Stimulated activated CD4-positive, alpha-beta T cell treated with anti-CD3 and anti-CD28 coated beads, TNF-alpha, amount 100 ng/mL, for 1 hour (primary cell): Measurements from ENCODE around the gene MRPL38.
A peak's percentile ranks its signal among the peaks of the same experiment; 100 is the strongest.

Source experiments
- DNase-seq, 3 donors: peaks; one replicate each; pipeline ENCODE4 v3.0.0-alpha.2; 2020; ENCODE audit warnings: low read depth in 3 of 3, low spot score in 1 of 3

Gene MRPL38

DNA sequence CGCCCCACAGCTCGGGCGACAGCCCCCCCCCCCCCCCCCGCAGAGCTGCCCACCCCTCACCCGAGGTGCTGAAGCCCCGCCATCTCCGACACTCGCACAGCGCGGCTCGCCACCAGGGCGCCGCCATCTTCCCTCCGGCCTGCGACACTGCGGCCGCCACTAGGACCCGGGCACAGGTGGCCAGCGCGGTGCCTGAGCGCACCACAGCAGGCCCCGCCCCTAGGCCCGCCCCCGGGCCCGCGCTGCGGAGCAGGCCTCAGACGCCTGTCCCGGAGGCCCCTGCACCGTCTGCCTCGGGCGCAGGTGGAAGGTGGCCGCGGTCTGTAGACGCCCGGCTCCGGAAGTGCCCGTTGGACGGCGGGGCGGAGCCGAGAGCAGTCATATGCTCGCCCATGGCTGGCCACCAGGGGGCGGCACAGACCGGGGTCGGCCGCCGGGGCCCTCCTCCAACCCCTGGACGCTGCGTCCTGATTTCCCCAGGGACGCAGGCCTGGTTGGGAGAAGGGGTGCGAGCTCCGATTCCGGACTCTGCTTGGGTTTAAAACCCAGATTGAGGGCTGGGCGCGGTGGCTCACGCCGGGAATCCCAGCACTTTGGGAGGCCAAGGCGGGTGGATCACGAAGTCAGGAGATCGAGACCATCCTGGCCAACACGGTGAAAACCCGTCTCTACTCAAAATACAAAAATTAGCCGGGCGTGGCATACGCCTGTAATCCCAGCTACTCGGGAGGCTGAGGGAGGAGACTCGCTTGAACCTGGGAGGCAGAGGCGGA lies at the start of gene MRPL38:
MRPL38 (minus strand) TSS at position 136 of the 773 bp plus-strand sequence; CDS start at position 127, 9 bp downstream.
- DNase-seq, result peak; percentile 88 to 92 (median 92)

DNA sequence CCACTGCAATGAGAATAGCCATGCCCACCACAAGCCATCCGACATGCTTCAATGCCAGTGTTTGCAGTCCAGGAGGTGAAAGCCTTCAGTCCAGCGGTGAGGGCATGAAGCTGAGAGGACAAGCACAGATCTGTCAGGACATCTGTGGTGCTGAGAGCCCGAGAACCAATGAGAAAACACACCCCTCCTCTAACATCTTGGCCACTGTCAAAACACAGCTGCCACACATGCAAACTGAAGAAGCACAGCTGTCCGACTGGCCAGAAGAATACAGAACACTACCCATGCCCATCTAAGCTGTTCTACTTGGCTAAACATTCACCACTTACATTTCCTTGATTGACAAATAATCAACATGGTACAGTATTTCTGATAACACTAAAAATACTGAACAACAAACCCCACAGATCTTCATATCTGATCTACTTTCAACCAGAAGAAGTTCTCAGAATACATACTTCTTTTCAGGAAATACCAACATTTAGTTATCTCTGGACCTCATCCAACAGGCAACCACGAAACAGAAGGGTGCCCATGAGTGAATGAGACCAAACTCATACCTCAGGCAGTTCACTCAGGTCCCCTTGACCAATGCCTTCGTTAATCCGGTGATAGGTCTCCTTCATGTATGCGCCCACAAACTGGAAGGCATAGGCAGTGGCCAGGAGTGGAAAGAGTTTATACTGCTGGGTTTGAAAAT lies 46.3 kb upstream of the MRPL38 start:
- no peak for DNase-seq

DNA sequence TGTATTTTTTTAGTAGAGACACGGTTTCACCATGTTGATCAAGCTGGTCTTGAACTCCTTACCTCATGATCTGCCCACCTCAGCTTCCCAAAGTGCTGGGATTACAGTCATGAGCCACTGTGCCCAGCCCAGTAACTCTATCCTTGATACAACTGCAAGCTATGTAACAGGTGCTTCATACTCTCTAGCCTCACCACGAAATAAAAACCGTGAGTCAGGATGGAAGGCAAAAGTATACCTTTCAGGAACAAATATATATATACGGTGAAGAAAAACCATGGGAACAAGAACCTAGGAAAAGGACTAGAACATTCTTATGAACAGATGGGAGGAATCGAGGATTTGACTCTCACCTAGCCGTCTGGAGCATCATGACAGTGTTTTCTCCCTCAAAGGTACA lies 45.7 kb upstream of the MRPL38 start:
- no peak for DNase-seq

DNA sequence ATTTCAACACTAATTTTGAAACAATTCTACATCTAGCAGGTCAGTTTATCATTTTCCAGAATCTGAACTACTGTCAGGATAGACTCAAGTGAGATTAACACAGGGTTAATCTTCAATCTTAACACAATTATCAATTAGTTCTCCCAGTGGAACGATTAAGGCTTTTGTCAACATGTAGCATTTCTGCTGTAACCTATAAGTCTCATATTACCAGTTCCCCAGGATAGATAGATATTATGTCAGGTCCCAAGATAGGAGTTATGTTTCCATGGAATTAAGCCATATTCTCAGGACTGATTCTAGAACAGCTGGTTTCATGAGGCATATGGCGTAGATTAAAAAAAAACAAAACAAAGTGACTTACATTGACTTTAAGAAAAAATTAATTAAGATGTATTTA lies 40.5 kb upstream of the MRPL38 start:
- no peak for DNase-seq

GRCh38 chr17:75943491-75943890 lies 38.8 kb upstream of the MRPL38 start:
- no peak for DNase-seq

DNA sequence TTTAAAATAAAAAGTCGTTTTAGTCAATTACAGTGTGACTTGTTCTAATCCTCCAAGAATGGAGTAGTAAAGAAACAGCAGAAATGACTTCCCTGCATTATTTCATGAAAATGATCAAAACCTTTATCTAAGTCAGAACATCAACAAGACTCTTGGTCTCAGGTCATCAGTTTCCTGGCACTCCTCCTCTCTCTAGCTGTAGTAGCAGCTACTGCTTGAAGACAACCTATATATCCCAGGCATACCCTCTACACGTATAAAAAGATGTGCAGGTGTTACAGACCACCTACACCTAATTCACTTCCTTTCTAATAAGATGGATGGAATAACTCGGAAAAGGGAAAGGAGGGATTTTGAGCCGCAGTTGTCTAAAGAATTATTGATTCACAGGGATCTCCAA lies 37.8 kb upstream of the MRPL38 start:
- no peak for DNase-seq

DNA sequence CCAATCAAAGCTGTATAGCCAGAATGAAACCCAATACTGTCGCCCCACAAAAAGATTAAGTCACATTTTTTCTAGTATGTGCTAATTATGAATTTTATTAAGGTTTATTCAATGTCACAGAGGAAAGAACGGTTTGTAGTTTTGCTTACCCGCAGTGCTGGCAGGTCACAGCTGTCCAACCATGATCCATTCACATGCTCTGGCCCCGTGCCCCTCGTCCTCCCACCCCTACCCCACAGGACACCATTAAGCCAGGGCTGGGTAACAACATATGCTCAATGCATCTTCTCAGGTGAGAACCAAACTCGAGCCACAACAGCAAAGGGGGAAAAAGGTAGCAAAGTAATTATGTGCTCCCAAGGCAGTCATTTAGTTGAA lies 36.7 kb upstream of the MRPL38 start:
- no peak for DNase-seq

DNA sequence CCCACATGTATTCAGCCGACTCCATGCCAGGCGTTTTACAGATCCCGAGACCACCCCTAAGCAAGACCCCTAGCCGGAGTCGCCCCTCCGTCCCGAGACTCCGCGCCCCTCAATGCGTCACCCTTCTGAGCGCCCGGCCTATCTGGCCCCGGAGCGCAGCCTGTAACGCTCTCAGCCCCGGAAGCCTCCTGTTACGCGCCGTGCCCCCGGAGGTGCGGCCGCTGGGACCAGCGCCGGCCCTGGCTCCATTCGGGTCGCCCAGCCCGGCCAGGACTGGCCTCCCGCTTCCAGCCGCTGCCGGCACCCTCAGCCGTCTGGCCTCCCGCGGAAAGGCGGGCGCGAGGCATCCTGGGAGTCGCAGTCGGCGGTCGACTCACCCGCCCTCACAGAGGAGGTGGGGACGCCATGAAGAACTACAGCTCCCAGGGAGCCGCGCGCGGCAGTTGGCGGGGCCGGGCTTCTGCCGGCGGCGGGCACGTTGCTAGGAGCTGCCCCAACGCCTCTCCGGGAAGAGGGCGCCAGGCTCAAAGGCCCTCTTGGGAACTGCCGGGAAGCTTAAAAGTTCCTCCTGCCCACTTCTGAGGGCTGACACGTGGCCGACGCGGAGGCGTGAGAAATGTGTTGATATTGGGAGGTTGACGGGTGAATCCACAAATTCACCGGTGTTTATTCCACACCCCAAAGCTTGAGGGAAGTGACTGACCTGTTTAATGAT lies 36.2 kb upstream of the MRPL38 start, which contains the start of gene FBF1:
FBF1 (minus strand) TSS at position 316 of the 715 bp plus-strand sequence. CDS start 2,893 bp downstream, outside the sequence.
- peak; percentile 64 to 77 (median 70) for DNase-seq

DNA sequence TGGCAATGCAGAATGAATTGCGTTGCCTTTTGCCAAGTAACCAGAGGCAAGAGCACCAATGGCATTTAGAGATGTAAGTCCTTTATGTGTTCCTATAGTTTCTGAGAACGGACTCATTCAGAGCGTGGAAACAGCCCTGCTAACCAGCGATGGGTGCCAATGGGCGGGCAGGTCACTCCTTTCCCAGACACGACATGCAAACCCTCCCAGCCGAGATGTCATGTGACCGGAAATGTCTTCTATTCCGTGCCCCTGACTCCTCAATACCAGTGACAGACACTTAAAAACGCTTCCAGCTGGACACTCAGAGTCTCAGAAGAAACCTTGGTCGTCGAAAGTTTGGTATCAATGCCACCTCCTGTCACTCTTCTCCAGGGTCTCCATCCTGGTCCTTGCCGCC lies 33.0 kb upstream of the MRPL38 start:
- no peak for DNase-seq

DNA sequence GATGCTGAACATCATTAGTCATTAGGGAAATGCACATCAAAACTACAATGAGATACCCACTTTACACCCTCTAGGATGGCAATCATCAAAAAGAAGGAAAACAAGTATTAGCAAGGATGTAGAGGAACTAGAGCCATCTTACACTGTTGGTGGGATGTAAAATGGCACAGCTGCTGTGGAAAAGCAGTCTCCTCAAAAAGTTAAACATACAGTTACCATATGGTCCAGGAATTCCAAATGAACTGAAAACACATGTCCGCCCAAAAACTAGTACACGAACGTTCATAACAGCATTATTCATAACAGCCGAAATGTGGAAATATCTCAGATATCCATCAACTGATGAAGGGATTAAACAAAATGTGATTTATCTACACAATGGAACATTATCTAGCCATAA lies 29.1 kb upstream of the MRPL38 start:
- DNase-seq, result no peak

DNA sequence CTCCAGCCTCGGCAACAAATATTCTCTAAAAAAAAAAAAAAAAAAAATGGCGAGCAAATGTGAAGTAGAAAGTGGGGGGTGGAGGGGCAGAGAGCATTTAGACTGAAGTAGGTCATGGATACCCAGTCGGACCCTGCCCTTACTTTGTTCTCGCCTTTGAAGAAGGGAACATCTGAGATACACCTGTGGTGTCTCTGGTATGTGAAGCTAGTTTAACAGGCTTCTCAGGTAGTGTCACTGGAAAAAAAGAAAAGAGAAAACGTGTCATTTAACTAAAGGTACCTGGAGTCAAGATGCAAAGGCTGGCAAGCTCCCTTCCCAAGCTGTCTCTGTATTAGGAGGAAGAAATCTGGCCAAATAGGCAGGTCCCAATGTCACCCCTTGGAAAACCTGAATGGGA lies 28.2 kb upstream of the MRPL38 start:
- DNase-seq, result no peak

GRCh38 chr17:75931062-75931461 lies 26.4 kb upstream of the MRPL38 start:
- DNase-seq, result no peak

DNA sequence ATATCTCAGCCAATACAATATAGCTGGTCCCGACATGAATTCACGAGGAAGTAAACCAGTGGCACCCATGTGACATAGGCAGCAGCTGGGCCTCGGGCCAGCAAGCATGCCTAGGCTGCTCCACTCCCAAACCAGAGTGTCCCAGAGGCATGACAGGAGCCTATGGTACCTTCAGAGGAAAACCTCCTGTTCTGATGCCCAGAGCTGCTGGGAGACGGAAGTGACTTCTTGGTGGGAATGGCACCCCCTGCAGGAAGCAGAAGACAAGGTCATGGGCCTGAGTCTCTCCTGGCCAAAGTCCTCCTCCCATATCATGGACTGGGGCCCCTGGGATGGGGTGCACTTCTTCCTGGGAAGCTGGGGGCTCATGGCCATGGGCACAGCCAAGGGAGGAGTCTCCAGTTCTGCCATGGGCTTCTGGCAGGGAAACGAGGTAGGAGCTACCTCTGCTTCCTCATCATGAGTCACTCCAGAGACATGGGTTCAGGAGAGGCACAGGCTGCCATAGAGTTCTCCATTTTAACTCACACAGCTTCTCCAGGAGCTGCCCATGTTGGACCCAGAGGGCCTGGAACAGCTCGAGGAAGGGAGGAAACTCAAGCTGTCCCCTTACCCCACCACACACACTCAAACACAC lies 22.7 kb upstream of the MRPL38 start:
- no peak for DNase-seq

DNA sequence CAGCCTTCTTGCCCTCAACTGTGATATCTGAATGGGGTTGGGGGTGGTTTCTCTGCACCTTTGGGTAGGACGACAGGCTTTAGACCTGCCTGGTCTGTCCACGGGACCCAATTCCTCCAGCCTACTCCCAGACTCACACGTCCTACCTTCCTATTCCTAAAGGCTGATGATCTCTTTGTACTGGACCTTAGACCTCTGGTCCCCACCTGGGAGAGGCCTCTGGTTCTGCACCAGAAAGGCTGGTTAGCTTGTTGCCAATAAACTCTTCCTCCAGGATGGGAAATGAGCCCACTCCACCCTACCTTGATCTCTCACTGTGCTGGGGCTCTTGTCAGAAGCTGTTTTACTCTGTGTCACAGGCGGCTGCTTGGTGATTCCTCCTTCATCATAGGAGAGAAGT lies 21.8 kb upstream of the MRPL38 start:
- no peak for DNase-seq

GRCh38 chr17:75925912-75926311 lies 21.2 kb upstream of the MRPL38 start:
- DNase-seq, result no peak

- DNase-seq, result no peak
Observed at GRCh38 chr17:75925103-75925502, 20.4 kb upstream of the MRPL38 start.

DNA sequence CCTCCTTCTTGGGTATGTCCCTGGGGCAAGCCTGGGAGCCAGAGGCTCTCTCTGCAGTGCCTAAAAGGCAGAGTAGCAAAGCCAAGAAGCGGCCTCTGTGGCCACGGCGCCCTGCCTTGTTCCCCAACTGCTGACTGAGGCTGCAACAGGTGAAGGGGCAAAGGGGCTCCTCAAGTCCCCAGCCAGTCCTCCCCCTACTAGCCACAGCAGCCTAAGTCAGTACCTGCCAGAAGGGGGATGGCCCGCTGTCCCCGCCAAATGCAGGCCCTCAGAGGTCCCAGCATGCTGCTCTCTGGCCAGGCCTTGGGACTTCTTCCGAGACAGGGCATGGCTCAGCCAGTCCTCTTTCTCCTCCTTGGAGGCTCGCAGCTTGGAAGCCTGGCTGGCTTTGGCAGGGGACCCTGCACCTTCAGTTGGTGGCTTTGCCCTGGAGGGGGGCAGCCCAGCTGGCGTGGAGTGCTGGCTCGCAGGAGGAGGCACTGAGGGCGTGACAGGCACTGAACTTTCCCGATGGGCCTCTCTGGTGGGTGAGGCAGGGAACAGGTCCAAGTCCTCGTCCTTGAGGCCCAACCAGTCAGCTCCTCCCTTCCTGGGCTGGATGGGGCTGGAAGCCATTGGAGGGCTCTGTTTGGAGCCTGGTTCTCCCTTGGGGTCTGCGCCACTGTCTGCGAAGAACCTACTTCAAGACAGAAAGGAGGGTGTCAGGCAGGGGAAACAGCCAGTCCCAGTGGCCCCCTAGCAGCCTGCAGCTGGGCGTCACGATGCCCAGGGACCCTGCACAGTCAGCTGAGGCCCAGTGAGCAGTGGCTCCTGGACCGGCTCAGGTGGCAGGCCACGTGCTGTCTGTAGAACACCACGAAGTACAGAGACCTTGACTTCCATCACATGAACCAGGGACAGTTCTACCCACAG lies 18.5 kb upstream of the MRPL38 start:
- DNase-seq, result no peak

DNA sequence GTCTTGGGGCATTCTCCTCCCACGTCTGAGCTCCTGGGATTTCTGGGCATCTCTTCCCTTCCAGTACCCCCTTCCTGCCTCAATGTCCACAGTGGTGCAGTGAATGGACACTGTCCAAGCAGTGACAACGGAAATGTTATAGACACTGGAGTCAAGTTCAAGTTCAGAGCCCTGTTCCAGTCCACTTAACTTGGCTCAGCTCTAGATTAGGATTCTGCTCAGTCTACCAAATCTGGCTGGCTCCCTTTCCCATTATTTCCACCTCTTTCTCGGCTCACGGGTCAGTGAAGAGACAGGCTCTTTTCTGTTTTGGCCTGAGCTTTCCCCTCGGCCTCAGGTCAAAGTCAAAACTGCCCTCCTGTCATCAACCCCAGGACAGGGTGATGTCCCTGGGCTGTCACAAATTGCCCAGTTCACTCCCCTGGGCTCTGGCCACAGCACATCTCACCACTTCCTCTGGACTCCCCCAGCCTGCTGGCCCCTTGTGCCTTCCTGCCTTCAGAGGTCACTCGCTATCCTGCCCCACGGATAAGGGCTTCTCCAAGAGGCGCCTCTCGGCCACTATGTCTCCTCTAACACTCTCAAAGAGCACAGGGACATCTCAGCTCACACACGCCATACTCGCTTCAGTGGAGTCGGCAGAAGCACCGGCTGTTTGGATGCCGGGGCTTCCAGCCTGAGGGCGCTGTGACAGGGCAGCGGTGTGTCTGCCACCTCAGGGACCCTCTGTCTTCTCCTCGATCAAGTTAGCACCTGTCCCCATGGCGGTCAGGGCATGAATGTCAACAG lies 17.7 kb upstream of the MRPL38 start:
- DNase-seq, result no peak

- DNase-seq, result no peak
Observed at GRCh38 chr17:75921596-75921995, 16.9 kb upstream of the MRPL38 start.
